GM10266 (cell line): Measurements from ENCODE around the gene MTERF4.

Experiments
- DNase-seq: peaks from one replicate; pipeline ENCODE4 v3.0.0; 2012; ENCODE audit errors: extremely low spot score
- CTCF ChIP-seq: IDR thresholded peaks from 2 replicates; pipeline ENCODE4 v1.5.1; 2012; ENCODE audit warnings: mild to moderate bottlenecking, low read depth; ENCODE audit not compliant: control insufficient read depth, insufficient read depth; ENCODE audit errors: missing control alignments

Gene MTERF4

GRCh38 chr2:241050624-241051577 lies 51.2 kb downstream of the MTERF4 start:
- no peak for DNase-seq
- no peak for TF ChIP-seq CTCF

GRCh38 chr2:241049739-241050623 lies 52.1 kb downstream of the MTERF4 start:
- no peak for DNase-seq
- TF ChIP-seq CTCF = no peak

DNA sequence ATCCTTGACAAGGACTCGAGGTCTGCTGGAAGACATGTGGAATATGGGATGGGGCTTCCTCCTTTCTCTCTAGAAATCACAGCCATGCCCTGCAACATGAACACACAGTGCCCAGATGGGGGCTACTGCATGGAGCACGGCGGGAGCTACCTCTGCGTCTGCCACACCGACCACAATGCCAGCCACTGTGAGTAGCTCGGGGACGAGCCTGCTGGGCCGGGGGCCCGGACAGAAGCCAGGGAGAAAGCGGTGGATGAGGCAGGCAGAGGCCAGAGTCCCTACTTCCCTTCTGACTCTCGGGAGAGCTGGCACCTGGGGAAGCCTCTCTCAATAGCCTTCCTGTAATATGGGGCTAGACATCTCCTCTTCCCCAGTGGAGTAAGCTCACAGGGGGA lies 53.1 kb downstream of the MTERF4 start:
- TF ChIP-seq CTCF = no peak
- no peak for DNase-seq

- DNase-seq = no peak
- TF ChIP-seq CTCF = no peak
These were observed 53.7 kb downstream of the MTERF4 start for GRCh38 chr2:241048149-241048948.

- DNase-seq = no peak
These were observed 54.7 kb downstream of the MTERF4 start for GRCh38 chr2:241047253-241048010.

More at GRCh38 chr2:241047253-241048010, 54.7 kb downstream of the MTERF4 start:
- TF ChIP-seq CTCF = no peak
